Mesenchymal stem cell (in vitro differentiated cells and primary cell): ENCODE data around the gene PUS3.

Experiments used
- DNase-seq: peaks from one replicate; pipeline ENCODE4 v3.0.0-alpha.2; 2013
- H2AFZ ChIP-seq: one replicate; pipeline ENCODE4 v1.6.1; 2013; ENCODE audit warnings: low read depth, mild to moderate bottlenecking, control low read depth, inconsistent platforms, low read length, moderate library complexity
- H2AK5ac ChIP-seq: 2 replicates; pipeline ENCODE4 v1.6.1; 2013; ENCODE audit warnings: low read length, moderate library complexity, mild to moderate bottlenecking, inconsistent platforms; ENCODE audit not compliant: severe bottlenecking
- H2BK120ac ChIP-seq: one replicate; pipeline ENCODE4 v1.6.1; 2013; ENCODE audit warnings: low read depth, mild to moderate bottlenecking, inconsistent platforms, low read length, moderate library complexity
- H2BK12ac ChIP-seq, 2 experiments: one replicate each; pipeline ENCODE4 v1.6.1; 2013; ENCODE audit warnings: inconsistent platforms in 2 of 2, low read length in 2 of 2, mild to moderate bottlenecking in 2 of 2, moderate library complexity in 2 of 2, control low read depth in 1 of 2
- H2BK15ac ChIP-seq: one replicate; pipeline ENCODE4 v1.6.1; 2013; ENCODE audit warnings: mild to moderate bottlenecking, low read depth, inconsistent platforms; ENCODE audit not compliant: poor library complexity, severe bottlenecking
- H2BK5ac ChIP-seq: 2 replicates; pipeline ENCODE4 v1.6.1; 2013; ENCODE audit warnings: low read depth, mild to moderate bottlenecking, low read length, control low read depth, inconsistent platforms; ENCODE audit not compliant: poor library complexity, severe bottlenecking
- H3K14ac ChIP-seq, 2 experiments: one replicate each; pipeline ENCODE4 v1.6.1; 2013; ENCODE audit warnings: inconsistent platforms in 2 of 2, low read length in 2 of 2, control low read depth in 1 of 2, mild to moderate bottlenecking in 1 of 2, moderate library complexity in 1 of 2
- H3K18ac ChIP-seq, 2 experiments: one replicate each; pipeline ENCODE4 v1.6.1; 2013; ENCODE audit warnings: inconsistent platforms in 2 of 2, low read length in 2 of 2, control low read depth in 1 of 2, low read depth in 1 of 2, mild to moderate bottlenecking in 1 of 2
- H3K23ac ChIP-seq, 2 experiments: one replicate each; pipeline ENCODE4 v1.6.1; 2013; ENCODE audit warnings: inconsistent platforms in 2 of 2, low read length in 2 of 2, mild to moderate bottlenecking in 2 of 2, moderate library complexity in 2 of 2, control low read depth in 1 of 2
- H3K27ac ChIP-seq: 2 replicates; pipeline ENCODE4 v1.5.1; 2013; ENCODE audit warnings: mild to moderate bottlenecking, moderate library complexity, low read length, control low read depth, inconsistent platforms; ENCODE audit not compliant: poor library complexity, severe bottlenecking
- H3K27me3 ChIP-seq, 2 experiments: 2 replicates each; pipeline versions ENCODE4 v1.6.1 to v1.7.0; 2013; ENCODE audit warnings: low read length in 2 of 2, mild to moderate bottlenecking in 2 of 2, moderate library complexity in 2 of 2, control low read depth in 1 of 2, inconsistent platforms in 1 of 2; ENCODE audit not compliant: control insufficient read depth in 1 of 2, insufficient read depth in 1 of 2
- H3K36me3 ChIP-seq, 2 experiments: 2 replicates each; pipeline versions ENCODE4 v1.6.1 to v1.7.0; 2013; ENCODE audit warnings: low read length in 2 of 2, control low read depth in 1 of 2, inconsistent platforms in 1 of 2, low read depth in 1 of 2, mild to moderate bottlenecking in 1 of 2; ENCODE audit not compliant: insufficient read depth in 2 of 2, control insufficient read depth in 1 of 2
- H3K4ac ChIP-seq, 2 experiments: one replicate each; pipeline ENCODE4 v1.6.1; 2013; ENCODE audit warnings: inconsistent platforms in 2 of 2, low read length in 2 of 2, mild to moderate bottlenecking in 2 of 2, moderate library complexity in 2 of 2, control low read depth in 1 of 2, low read depth in 1 of 2
- H3K4me1 ChIP-seq: 2 replicates; pipeline ENCODE4 v1.6.1; 2013; ENCODE audit warnings: low read depth, low read length, control low read depth; ENCODE audit not compliant: control insufficient read depth, insufficient read depth
- H3K4me2 ChIP-seq: 2 replicates; pipeline ENCODE4 v1.6.1; 2013; ENCODE audit warnings: low read length, mild to moderate bottlenecking, inconsistent platforms; ENCODE audit not compliant: poor library complexity, severe bottlenecking
- H3K4me3 ChIP-seq, 2 experiments: 2 replicates each; pipeline versions ENCODE4 v1.5.1 to v1.7.0; 2013; ENCODE audit warnings: low read length in 2 of 2, mild to moderate bottlenecking in 2 of 2, control low read depth in 1 of 2, low read depth in 1 of 2; ENCODE audit not compliant: insufficient read depth in 1 of 2
- H3K79me1 ChIP-seq: replicated peaks from 2 replicates; pipeline ENCODE4 v1.6.1; 2013; ENCODE audit warnings: mild to moderate bottlenecking, control low read depth, low read length, inconsistent platforms; ENCODE audit not compliant: poor library complexity, severe bottlenecking
- H3K9ac ChIP-seq: 2 replicates; pipeline ENCODE4 v1.7.0; 2013; ENCODE audit warnings: mild to moderate bottlenecking, low read length, moderate library complexity
- H3K9me3 ChIP-seq: 2 replicates; pipeline ENCODE4 v1.7.0; 2013; ENCODE audit warnings: mild to moderate bottlenecking, low read length; ENCODE audit not compliant: control insufficient read depth
- H4K8ac ChIP-seq: one replicate; pipeline ENCODE4 v1.6.1; 2013; ENCODE audit warnings: inconsistent platforms, mild to moderate bottlenecking, low read length, moderate library complexity
- H4K91ac ChIP-seq: one replicate; pipeline ENCODE4 v1.6.1; 2013; ENCODE audit warnings: mild to moderate bottlenecking, low read length, inconsistent platforms
- WGBS: methylation state at CpG from one replicate; pipeline ENCODE4 v1.1.7; 2013; ENCODE audit warnings: mixed read lengths; 5-methylcytosine and 5-hydroxymethylcytosine counted together

Gene PUS3

GRCh38 chr11:125873881-125874555 is 29.0 kb downstream of the PUS3 start:
- 90% methylated on average over 16 of the region's 20 CpGs for WGBS
- H3K4me2 ChIP-seq: no peak overlapping the region
- no peak overlapping the region for H3K18ac ChIP-seq

GRCh38 chr11:125872138-125872491 is 30.9 kb downstream of the PUS3 start:
- Histone ChIP-seq H3K9me3 (no peaks in the 10 kb centered on the region), H3K18ac (no peak overlapping the region), H2BK120ac (no peak overlapping the region), H3K4me1 (no peaks in the 10 kb centered on the region), H3K27me3 (peaks cover 0 to 19% of the 10 kb centered on the region in 2 experiments), H3K4me3 (no peak overlapping the region), H3K14ac (no peak overlapping the region), H2BK12ac (no peak overlapping the region), H2AK5ac (no peak overlapping the region), H3K4me2 (no peak overlapping the region), H3K27ac (no peak overlapping the region), H4K91ac (no peak overlapping the region), H2AFZ (no peak overlapping the region), H2BK15ac (no peak overlapping the region), H4K8ac (no peak overlapping the region), H3K79me1 (no peaks in the 10 kb centered on the region), H3K9ac (no peak overlapping the region), H3K36me3 (no peaks in the 10 kb centered on the region), H2BK5ac (no peak overlapping the region), H3K4ac (no peak overlapping the region), H3K23ac (no peak overlapping the region)
- DNase-seq: no peak

More at GRCh38 chr11:125873881-125874555, 29.0 kb downstream of the PUS3 start:
- Histone ChIP-seq H3K4ac (no peak overlapping the region), H2AK5ac (no peak overlapping the region), H3K23ac (no peak overlapping the region), H4K91ac (no peak overlapping the region), H3K79me1 (no peaks in the 10 kb centered on the region), H3K4me1 (no peaks in the 10 kb centered on the region), H2BK12ac (no peak overlapping the region), H3K27ac (no peak overlapping the region), H3K4me3 (peak overlapping the region in 1 of 2 experiments; percentile 63), H3K36me3 (no peaks in the 10 kb centered on the region), H3K9me3 (no peaks in the 10 kb centered on the region), H2BK5ac (no peak overlapping the region), H3K9ac (peak overlapping the region; percentile 48), H3K14ac (no peak overlapping the region), H2BK120ac (no peak overlapping the region), H3K27me3 (peaks cover 0 to 9% of the 10 kb centered on the region in 2 experiments), H2BK15ac (no peak overlapping the region), H4K8ac (no peak overlapping the region), H2AFZ (no peak overlapping the region)
- DNase-seq: no peak

GRCh38 chr11:125871391-125872137 is 31.4 kb downstream of the PUS3 start:
- no peak overlapping the region for H3K18ac ChIP-seq
- H3K4me3 ChIP-seq: no peak overlapping the region
- H4K8ac ChIP-seq: no peak overlapping the region
- no peak overlapping the region for H3K14ac ChIP-seq
- 59% methylated on average over 10 of the region's 10 CpGs for WGBS
- no peaks in the 10 kb centered on the region for H3K4me1 ChIP-seq
- no peak overlapping the region for H2AFZ ChIP-seq
- no peaks in the 10 kb centered on the region for H3K9me3 ChIP-seq
- no peak overlapping the region for H2BK12ac ChIP-seq
- no peak overlapping the region for H3K4me2 ChIP-seq
- peaks cover 0 to 20% of the 10 kb centered on the region in 2 experiments for H3K27me3 ChIP-seq
- H3K27ac ChIP-seq: no peak overlapping the region
- DNase-seq: peak; percentile 46
- no peaks in the 10 kb centered on the region for H3K79me1 ChIP-seq
- H4K91ac ChIP-seq: no peak overlapping the region
- H2BK15ac ChIP-seq: no peak overlapping the region
- no peak overlapping the region for H3K4ac ChIP-seq
- H3K23ac ChIP-seq: no peak overlapping the region
- H2BK5ac ChIP-seq: no peak overlapping the region
- no peaks in the 10 kb centered on the region for H3K36me3 ChIP-seq
- H3K9ac ChIP-seq: no peak overlapping the region
- H2AK5ac ChIP-seq: no peak overlapping the region
- no peak overlapping the region for H2BK120ac ChIP-seq

GRCh38 chr11:125869521-125869920 is 33.5 kb downstream of the PUS3 start:
- WGBS: 100% methylated on average over 1 of the region's 2 CpGs
- H3K27me3 ChIP-seq: peaks cover 0 to 20% of the 10 kb centered on the region in 2 experiments

More at GRCh38 chr11:125869521-125869920, 33.5 kb downstream of the PUS3 start:
- Histone ChIP-seq H3K4me3 (no peak overlapping the region), H2BK12ac (no peak overlapping the region), H3K27ac (no peak overlapping the region), H2AK5ac (no peak overlapping the region), H2BK15ac (no peak overlapping the region), H2BK5ac (no peak overlapping the region), H3K36me3 (no peaks in the 10 kb centered on the region), H3K14ac (no peak overlapping the region), H3K4me1 (no peaks in the 10 kb centered on the region), H2AFZ (no peak overlapping the region), H4K8ac (no peak overlapping the region), H2BK120ac (no peak overlapping the region), H3K9ac (no peak overlapping the region), H3K79me1 (no peaks in the 10 kb centered on the region), H4K91ac (no peak overlapping the region), H3K4ac (no peak overlapping the region), H3K4me2 (no peak overlapping the region), H3K18ac (no peak overlapping the region), H3K23ac (no peak overlapping the region), H3K9me3 (no peaks in the 10 kb centered on the region)
- no peak for DNase-seq
